Measurements from ENCODE around the gene NGFR.

GRCh38 chr17:49452201-49452600 lies 42.9 kb upstream of the NGFR start:
- TF ChIP-seq CTCF (IDR thresholded peaks at IDR 0.05) = no peak
- no peak for TF ChIP-seq USF2 (IDR thresholded peaks at IDR 0.05; ENCODE audit: borderline replicate concordance, low read depth, low read length)
- no peak for TF ChIP-seq SIN3A (IDR thresholded peaks at IDR 0.05; ENCODE audit: borderline replicate concordance, low read depth, low read length)
- TF ChIP-seq NRF1 (IDR thresholded peaks at IDR 0.05; ENCODE audit: low read depth, low read length) = no peak
